ENCODE results near the gene STPG1.

STPG1 gene

DNA sequence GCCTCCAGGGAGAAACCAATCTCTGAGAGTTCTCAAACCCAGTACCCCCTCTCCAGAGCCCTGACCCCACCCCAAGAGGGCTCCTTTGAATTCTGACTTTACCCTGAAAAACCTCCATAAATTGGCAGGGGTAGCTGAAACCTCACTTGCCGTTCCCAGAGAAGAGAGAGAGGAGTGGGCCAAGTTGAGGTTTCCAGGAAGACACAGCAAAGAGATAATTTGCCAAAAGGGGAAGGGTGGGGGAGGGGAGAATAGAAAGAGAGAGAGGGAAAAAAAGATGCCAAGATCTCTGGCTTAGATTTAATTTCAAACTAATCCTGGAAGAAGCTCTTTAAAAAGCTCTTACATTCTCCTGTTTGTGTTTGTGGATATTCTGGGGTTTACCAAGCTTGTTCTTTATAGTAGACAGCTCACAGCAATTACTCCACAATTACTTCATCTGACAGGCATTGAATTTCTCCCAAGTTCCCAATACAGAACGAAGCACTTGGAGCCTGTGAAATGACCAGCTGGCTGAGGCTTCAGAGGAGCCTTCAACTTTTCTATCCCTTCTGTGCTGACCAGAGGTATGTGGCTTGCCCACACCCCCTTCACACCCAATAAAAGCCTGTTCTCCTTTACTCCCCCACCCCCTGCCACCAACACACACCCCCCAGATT lies 95.5 kb downstream of the STPG1 start:
- peak; percentile 41 for DNase-seq (ENCODE audit: low read depth)

DNA sequence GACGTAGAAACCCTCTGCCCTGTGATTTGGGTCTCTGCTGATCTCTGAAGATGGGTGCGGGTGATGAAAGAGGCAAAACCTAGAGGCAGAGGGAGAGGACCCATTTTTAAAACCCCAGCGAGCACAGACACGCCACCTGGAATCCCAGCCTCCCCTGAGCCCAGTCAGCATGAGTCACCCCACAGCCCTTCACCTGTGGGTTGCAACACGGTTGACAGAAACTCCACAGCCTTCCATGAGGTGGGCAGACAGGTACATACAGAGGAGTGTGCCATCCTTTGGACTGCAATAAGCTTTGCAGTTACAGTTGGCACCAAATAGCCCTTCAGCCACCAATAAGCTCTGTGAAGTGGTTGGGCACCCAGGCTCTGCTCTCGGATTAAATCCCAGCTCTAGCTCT lies 96.5 kb downstream of the STPG1 start:
- no peak for DNase-seq (ENCODE audit: low read depth)

GRCh38 chr1:24316645-24317044 lies 96.9 kb downstream of the STPG1 start:
- DNase-seq (ENCODE audit: low read depth): no peak

DNA sequence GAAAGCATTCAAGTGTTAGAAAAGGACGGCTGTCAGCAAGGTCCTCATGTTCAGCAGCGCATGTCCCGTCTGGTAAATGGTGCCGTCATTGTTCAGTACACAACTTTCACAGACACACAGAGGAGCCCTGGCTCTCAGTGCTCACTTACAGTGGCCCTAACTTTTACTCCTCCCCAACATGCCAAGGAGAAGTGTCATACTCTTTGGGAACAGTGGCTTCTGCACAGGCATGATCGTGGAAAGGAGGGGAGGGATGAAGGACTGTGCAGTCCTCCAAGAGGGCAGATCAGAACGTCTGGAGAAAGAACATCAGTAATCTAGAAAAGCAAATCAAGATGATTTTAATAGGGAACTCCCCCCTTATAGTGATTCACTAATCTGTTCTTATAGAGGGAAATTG lies 98.2 kb downstream of the STPG1 start:
- no peak for DNase-seq (ENCODE audit: low read depth)

GRCh38 chr1:24311741-24312140 lies 101.8 kb downstream of the STPG1 start:
- DNase-seq (ENCODE audit: low read depth): no peak

DNA sequence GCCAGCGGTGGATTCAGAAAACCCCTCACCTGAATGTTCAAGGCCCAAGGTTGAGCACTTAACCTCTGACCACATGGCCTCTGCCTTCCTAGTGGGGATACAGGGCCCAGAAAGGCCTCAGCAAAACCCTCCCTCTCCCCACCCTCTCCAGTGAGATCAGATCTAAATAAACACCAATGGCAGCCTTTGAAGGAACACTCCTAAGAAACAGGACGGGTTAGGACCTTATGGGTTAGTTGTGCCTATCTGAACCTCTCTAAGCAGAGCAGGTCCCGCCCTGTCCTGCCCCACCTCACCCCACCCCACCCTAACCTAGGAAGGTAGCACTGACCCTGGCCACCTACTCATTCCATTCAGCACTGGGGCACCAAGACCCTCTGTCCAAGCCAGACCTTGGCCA lies 102.3 kb downstream of the STPG1 start:
- DNase-seq (ENCODE audit: low read depth): no peak

DNA sequence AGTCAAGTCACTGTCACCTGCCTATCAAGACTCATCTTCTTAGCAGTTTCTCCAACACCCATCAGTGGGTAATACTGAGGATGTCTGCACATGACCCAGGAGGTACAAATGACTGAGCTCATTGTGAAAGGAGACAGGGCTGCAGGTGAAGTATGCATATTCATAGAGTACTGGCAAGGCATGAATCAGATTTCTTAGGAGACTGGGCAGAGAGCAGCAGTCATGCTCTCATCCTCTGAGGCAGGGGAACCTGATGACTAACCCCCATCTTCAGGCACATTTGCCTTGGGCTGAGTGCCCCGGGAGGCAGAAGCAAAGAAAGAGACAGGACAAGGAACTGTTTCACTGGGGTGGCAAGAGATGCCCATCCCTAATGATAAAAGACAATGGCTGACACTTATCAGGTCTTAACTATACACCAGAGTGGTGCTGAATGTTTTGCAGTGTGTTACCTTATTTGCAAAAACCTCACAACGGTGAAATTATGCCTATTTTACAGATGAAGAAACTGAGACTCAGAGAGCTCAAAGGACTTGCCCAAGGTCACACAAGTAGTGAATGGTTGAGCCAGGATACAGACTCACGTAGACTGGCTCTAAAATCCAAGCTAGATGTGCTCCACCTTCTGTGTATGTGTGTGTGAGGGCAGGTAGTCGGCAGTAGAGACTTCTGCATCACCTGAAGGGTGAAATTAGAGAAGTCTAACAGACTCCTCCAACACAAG lies 103.7 kb downstream of the STPG1 start:
- DNase-seq (ENCODE audit: low read depth): no peak

GRCh38 chr1:24308365-24309015 lies 105.1 kb downstream of the STPG1 start:
- no peak for DNase-seq (ENCODE audit: low read depth)
